ENCODE data around the gene MYBBP1A.
"Not testable (repeated sequence)": the region's sequence is repeated elsewhere in the genome, so short reads cannot be mapped to it uniquely, and the experiment has no call there.

The MYBBP1A gene

DNA sequence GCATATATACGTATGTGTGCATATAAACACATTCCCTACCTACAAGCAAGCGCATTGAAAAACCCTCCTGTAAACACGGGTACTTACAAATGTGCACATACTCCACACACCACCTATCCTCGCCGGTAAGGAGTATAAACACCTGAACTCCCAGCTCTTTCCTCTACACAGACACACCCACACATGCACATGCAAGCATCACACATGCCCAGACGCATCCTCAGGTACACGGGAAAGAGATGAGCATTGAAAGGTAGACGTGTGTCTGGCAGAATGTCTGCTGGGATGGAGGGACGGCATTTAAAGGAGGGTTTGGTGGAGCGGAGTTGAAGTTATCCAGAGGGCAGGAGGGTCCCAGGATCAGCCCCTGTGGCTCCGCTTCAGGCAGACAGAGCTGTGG, 24.5 kb upstream of the MYBBP1A start:
- TF ChIP-seq, protein P1, sequence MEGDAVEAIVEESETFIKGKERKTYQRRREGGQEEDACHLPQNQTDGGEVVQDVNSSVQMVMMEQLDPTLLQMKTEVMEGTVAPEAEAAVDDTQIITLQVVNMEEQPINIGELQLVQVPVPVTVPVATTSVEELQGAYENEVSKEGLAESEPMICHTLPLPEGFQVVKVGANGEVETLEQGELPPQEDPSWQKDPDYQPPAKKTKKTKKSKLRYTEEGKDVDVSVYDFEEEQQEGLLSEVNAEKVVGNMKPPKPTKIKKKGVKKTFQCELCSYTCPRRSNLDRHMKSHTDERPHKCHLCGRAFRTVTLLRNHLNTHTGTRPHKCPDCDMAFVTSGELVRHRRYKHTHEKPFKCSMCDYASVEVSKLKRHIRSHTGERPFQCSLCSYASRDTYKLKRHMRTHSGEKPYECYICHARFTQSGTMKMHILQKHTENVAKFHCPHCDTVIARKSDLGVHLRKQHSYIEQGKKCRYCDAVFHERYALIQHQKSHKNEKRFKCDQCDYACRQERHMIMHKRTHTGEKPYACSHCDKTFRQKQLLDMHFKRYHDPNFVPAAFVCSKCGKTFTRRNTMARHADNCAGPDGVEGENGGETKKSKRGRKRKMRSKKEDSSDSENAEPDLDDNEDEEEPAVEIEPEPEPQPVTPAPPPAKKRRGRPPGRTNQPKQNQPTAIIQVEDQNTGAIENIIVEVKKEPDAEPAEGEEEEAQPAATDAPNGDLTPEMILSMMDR (IDR thresholded peaks at IDR 0.05; ENCODE audit: extremely low read depth, insufficient read depth, missing control alignments), result no peak
- in situ Hi-C loops (cut with MboI; ENCODE audit: low pct_unique_long_range_greater_than_20kb, low sequenced_read_pairs, unreplicated experiment), result loop anchor here (10.0 kb wide), 1 partner anchor 45 kb away; no protein-coding TSS in a partner anchor
- DNase-seq (ENCODE audit: low spot score), result no peak

- in situ Hi-C loops (cut with MboI; ENCODE audit: low pct_unique_long_range_greater_than_20kb, low sequenced_read_pairs, unreplicated experiment), result loop anchor here (10.0 kb wide), 1 partner anchor 46 kb away; no protein-coding TSS in a partner anchor
- not testable (repeated sequence) for DNase-seq (ENCODE audit: low spot score)
Observed at GRCh38 chr17:4578349-4578748, 23.2 kb upstream of the MYBBP1A start.

DNA sequence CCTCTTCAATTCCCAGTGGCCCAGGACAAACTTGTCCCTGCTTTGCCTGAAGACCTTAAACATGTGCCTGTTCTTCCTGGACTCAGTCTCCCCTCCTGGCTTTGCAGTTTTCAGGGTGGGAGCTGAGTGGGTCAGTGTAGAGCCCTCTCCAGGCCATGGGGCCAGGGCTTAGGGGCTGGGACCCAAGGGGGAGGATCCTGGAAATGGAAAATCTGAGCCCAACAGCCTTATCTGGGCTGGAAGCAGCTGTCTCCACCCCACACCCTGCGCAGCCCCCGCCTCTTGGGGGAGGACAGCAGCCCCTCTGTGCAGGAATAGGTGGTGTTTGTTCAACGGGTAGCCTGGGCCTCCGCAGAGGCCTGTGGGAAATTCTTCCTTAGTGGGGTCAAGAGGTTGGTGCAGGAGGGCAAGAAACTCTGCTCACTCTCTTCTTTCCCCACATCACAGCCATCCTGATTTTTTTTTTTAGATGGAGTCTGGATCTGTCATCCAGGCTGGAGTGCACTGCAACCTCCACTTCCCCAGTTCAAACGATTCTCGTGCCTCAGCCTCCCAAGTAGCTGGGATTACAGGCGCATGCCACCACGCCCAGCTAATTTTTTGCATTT, 22.3 kb upstream of the MYBBP1A start:
- in situ Hi-C loops (cut with MboI; ENCODE audit: low pct_unique_long_range_greater_than_20kb, low sequenced_read_pairs, unreplicated experiment), result loop anchor here (10.0 kb wide), 1 partner anchor 47 kb away; no protein-coding TSS in a partner anchor
- DNase-seq (ENCODE audit: low spot score), result no peak
- TF ChIP-seq, protein P1 (IDR thresholded peaks at IDR 0.05; ENCODE audit: extremely low read depth, insufficient read depth, missing control alignments), result no peak

DNA sequence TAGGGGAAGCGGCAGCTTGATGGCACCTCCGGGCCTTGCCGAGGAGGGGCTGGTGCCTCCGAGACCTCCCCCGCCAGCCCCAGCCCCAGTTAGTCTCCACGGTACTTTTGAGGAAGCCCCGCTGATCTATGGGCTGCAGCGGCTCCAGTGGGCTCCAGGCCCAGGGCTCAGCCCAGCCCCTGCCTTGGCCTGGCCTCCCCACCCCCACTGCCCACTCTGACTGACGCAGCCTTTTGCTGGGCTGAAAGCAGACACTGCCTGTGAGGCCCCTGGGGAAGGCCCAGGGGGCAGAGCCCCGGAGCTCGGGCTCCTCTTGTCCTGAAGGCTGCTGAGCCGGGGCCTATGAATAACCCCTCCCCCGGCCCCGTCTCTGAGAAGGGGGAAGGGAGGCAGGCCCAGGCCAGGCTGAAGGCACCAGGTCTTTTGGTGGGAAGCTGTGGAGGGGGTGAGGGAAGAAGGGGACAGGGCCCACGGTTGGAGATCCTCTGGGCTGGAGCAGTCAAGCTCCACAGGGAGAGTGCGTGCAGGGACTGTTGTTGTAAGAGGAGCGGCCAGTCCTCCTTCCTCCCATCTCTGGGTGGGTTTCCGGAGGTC, 21.6 kb upstream of the MYBBP1A start:
- in situ Hi-C loops (cut with MboI; ENCODE audit: low pct_unique_long_range_greater_than_20kb, low sequenced_read_pairs, unreplicated experiment), result loop anchor here (10.0 kb wide), 1 partner anchor 48 kb away; no protein-coding TSS in a partner anchor
- no peak for DNase-seq (ENCODE audit: low spot score)
- TF ChIP-seq, protein P1 (IDR thresholded peaks at IDR 0.05; ENCODE audit: extremely low read depth, insufficient read depth, missing control alignments), result no peak

- no peak for DNase-seq (ENCODE audit: low spot score)
- in situ Hi-C loops (cut with MboI; ENCODE audit: low pct_unique_long_range_greater_than_20kb, low sequenced_read_pairs, unreplicated experiment), result loop anchor here (10.0 kb wide), 1 partner anchor 49 kb away; no protein-coding TSS in a partner anchor
- TF ChIP-seq, protein P1 (IDR thresholded peaks at IDR 0.05; ENCODE audit: extremely low read depth, insufficient read depth, missing control alignments), result no peak
Observed at GRCh38 chr17:4576161-4576558, 21.0 kb upstream of the MYBBP1A start.

- in situ Hi-C loops (cut with MboI; ENCODE audit: low pct_unique_long_range_greater_than_20kb, low sequenced_read_pairs, unreplicated experiment), result loop anchor here (10.0 kb wide), 1 partner anchor 50 kb away; no protein-coding TSS in a partner anchor
- TF ChIP-seq, protein P1 (IDR thresholded peaks at IDR 0.05; ENCODE audit: extremely low read depth, insufficient read depth, missing control alignments), result no peak
- DNase-seq (ENCODE audit: low spot score), result no peak
Observed at GRCh38 chr17:4574448-4575045, 19.4 kb upstream of the MYBBP1A start.

GRCh38 chr17:4573669-4574068, 18.5 kb upstream of the MYBBP1A start:
- in situ Hi-C loops (cut with MboI; ENCODE audit: low pct_unique_long_range_greater_than_20kb, low sequenced_read_pairs, unreplicated experiment), result loop anchor here (10.0 kb wide), 1 partner anchor 51 kb away; no protein-coding TSS in a partner anchor
- TF ChIP-seq, protein P1 (IDR thresholded peaks at IDR 0.05; ENCODE audit: extremely low read depth, insufficient read depth, missing control alignments), result no peak
- peak; percentile 76 for DNase-seq (ENCODE audit: low spot score)
